Measurements from ENCODE around the gene PCDHGB3. TPM values are rescaled to one million over a fixed set of nuclear protein-coding genes. Genes with fewer than 3 reads are reported as not detected.
"Not testable (repeated sequence)": the region's sequence is repeated elsewhere in the genome, so short reads cannot be mapped to it uniquely, and the experiment has no call there.

PCDHGB3 gene
- total RNA-seq, result 2.6 and 5.5 TPM in 2 replicates

GRCh38 chr5:141369994-141370848, at the start of gene PCDHGB3:
TSS of gene PCDHGB3 (plus strand) at chr5:141370242. CDS start at chr5:141370395, 153 bp downstream.
- no peak for DNase-seq (ENCODE audit: extremely low read depth, low read depth, low spot score)

- DNase-seq (ENCODE audit: extremely low read depth, low read depth, low spot score), result no peak
These were observed 47.8 kb upstream of the PCDHGB3 start for GRCh38 chr5:141322261-141322660.

DNA sequence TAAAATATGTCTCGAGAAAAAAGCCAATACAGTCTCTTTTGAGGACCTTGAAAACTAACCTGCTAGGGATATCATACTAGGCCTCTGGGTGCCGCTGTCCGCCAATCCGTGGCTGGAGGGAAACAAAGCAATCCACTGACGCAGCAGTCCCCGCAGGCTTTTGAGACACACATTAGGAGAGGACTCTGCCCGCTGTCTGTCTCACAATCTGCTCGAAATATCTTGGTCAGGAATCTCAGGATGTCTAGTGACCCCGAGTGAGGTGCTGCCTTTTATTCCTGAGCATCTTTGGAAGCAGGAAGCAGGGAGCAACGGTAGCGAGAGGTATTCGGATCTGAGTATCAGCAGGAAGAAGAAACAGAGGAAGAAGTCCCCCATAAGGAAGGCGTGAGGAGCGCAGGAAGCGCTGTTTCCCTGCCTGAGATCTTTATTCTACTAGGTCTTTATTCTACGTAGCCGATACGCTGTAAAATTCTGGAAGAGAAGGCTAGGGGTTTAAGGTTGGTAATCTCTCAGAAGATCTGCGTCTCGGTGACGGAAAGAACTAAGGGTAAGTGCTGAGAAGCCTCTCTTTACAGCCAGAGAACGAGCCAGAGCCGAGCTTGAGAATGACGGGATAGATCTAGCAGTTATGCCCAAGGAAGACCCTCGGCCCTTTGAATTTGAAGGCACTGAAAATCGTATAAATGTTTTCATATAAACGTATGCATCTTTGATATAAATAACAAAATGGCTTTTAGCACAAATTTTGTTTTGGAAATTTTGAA, 43.8 kb upstream of the PCDHGB3 start:
- no peak for DNase-seq (ENCODE audit: extremely low read depth, low read depth, low spot score)

GRCh38 chr5:141328231-141328630, 41.8 kb upstream of the PCDHGB3 start:
- DNase-seq (ENCODE audit: extremely low read depth, low read depth, low spot score), result no peak

DNA sequence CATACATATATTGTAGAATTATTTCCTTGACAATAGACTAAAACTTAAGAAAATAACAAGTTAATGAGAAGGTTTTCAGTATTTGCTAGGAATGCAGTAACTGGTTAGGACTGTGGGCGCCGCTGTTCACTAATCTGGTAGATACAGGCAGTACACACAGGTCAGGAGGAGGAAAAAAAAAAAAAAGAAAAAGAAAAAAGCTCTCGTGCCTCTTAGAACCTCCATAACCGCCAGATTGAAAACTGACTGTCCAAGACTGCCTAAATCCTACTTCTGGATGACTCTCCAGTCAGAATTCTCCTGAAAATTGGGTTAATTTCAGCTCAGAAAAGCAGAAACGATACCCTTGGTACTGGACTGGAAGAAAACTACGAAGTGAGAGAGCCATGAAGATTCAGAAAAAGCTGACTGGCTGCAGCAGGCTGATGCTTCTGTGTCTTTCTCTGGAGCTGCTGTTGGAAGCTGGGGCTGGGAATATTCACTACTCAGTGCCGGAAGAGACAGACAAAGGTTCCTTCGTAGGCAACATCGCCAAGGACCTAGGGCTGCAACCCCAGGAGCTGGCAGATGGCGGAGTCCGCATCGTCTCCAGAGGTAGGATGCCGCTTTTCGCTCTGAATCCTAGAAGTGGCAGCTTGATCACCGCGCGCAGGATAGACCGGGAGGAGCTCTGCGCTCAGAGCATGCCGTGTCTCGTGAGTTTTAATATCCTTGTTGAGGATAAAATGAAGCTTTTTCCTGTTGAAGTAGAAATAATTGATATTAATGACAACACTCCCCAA, 39.6 kb upstream of the PCDHGB3 start, which contains the start of gene PCDHGA1:
PCDHGA1 (plus strand) TSS at position 216 of the 782 bp plus-strand sequence.
- no peak for DNase-seq (ENCODE audit: extremely low read depth, low read depth, low spot score)

DNA sequence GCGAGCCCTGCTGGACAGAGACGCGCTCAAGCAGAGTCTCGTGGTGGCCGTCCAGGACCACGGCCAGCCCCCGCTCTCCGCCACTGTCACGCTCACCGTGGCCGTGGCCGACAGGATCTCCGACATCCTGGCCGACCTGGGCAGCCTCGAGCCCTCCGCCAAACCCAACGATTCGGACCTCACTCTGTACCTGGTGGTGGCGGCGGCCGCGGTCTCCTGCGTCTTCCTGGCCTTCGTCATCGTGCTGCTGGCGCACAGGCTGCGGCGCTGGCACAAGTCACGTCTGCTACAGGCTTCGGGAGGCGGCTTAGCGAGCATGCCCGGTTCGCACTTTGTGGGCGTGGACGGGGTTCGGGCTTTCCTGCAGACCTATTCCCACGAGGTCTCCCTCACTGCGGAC, 37.5 kb upstream of the PCDHGB3 start:
- DNase-seq (ENCODE audit: extremely low read depth, low read depth, low spot score), result not testable (repeated sequence)

GRCh38 chr5:141338538-141339306, 31.3 kb upstream of the PCDHGB3 start, which contains the start of gene PCDHGA2:
TSS of gene PCDHGA2 (plus strand) at chr5:141338760.
- no peak for DNase-seq (ENCODE audit: extremely low read depth, low read depth, low spot score)

GRCh38 chr5:141340781-141341354, 29.2 kb upstream of the PCDHGB3 start:
- DNase-seq (ENCODE audit: extremely low read depth, low read depth, low spot score), result not testable (repeated sequence)

GRCh38 chr5:141342773-141343172, 27.3 kb upstream of the PCDHGB3 start:
- no peak for DNase-seq (ENCODE audit: extremely low read depth, low read depth, low spot score)

- DNase-seq (ENCODE audit: extremely low read depth, low read depth, low spot score), result no peak
These were observed 26.6 kb upstream of the PCDHGB3 start, which contains the start of gene PCDHGA3 for GRCh38 chr5:141343242-141343952. TSS of gene PCDHGA3 (plus strand) at chr5:141343829. CDS start at chr5:141344034, 205 bp downstream.

GRCh38 chr5:141343953-141344463, 26.0 kb upstream of the PCDHGB3 start:
- DNase-seq (ENCODE audit: extremely low read depth, low read depth, low spot score), result no peak

GRCh38 chr5:141345327-141345726, 24.7 kb upstream of the PCDHGB3 start:
- no peak for DNase-seq (ENCODE audit: extremely low read depth, low read depth, low spot score)

DNA sequence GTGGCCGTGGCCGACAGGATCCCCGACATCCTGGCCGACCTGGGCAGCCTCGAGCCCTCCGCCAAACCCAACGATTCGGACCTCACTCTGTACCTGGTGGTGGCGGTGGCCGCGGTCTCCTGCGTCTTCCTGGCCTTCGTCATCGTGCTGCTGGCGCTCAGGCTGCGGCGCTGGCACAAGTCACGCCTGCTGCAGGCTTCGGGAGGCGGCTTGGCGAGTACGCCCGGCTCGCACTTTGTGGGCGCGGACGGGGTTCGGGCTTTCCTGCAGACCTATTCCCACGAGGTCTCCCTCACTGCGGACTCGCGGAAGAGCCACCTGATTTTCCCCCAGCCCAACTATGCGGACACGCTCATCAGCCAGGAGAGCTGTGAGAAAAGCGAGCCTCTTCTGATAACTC, 24.0 kb upstream of the PCDHGB3 start:
- not testable (repeated sequence) for DNase-seq (ENCODE audit: extremely low read depth, low read depth, low spot score)

- no peak for DNase-seq (ENCODE audit: extremely low read depth, low read depth, low spot score)
These were observed 20.0 kb upstream of the PCDHGB3 start, which contains the start of gene PCDHGB1 for GRCh38 chr5:141349917-141350619. TSS of gene PCDHGB1 (plus strand) at chr5:141350099. CDS start at chr5:141350261, 162 bp downstream.

- DNase-seq (ENCODE audit: extremely low read depth, low read depth, low spot score), result no peak
These were observed 18.5 kb upstream of the PCDHGB3 start for GRCh38 chr5:141351591-141351990.

DNA sequence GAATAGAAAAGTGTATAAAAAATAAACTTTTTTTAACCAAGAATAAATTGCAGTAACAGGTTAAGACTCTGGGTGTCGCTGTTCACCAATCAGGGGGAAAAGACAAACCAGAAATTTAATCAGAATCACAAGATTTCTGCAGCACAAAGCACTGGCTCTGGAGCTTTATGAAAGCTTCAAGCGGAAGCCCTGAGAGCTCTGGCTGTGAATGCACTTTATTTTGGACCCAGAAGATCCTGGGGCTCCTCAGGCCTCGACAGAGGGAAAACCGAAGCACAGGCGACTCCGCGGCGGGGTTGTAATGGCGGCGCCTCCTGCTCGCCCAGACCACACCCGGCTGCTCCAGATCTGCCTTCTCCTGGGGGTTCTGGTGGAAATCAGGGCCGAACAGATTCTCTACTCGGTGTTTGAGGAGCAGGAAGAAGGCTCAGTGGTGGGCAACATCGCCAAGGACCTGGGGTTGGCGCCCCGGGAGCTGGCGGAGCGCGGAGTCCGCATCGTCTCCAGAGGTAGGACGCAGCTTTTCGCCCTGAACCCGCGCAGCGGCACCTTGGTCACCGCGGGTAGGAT, 15.1 kb upstream of the PCDHGB3 start, which contains the start of gene PCDHGA4:
PCDHGA4 (plus strand) TSS at position 122 of the 570 bp plus-strand sequence; CDS start at position 209, 87 bp downstream.
- no peak for DNase-seq (ENCODE audit: extremely low read depth, low read depth, low spot score)

- DNase-seq (ENCODE audit: extremely low read depth, low read depth, low spot score), result no peak
These were observed 14.4 kb upstream of the PCDHGB3 start for GRCh38 chr5:141355641-141356040.

Measured in glomerular endothelial cell (primary cell).